IMR-90 (cell line): Measurements from ENCODE around the gene KLHL14.
"Not testable (repeated sequence)": the region's sequence is repeated elsewhere in the genome, so short reads cannot be mapped to it uniquely, and the experiment has no call there.

Experiments
- BHLHE40 ChIP-seq: fragments of 150-350 bp; IDR thresholded peaks from 2 replicates; pipeline ENCODE4 v1.6.1; 2016; ENCODE audit warnings: mild to moderate bottlenecking, low read depth, low read length
- CEBPB ChIP-seq: IDR thresholded peaks from 2 replicates; pipeline ENCODE4 v1.6.1; 2012; ENCODE audit warnings: low read depth, low read length, improper control_type of control experiment
- CHD1 ChIP-seq: IDR thresholded peaks from 2 replicates; pipeline ENCODE4 v1.6.1; 2012; ENCODE audit warnings: low read depth, low read length, improper control_type of control experiment
- FOS ChIP-seq: fragments of 150-350 bp; IDR thresholded peaks from 2 replicates; pipeline ENCODE4 v1.6.1; 2016; ENCODE audit warnings: low read depth, low read length
- MAFK ChIP-seq: IDR thresholded peaks from 2 replicates; pipeline ENCODE4 v1.6.1; 2012; ENCODE audit warnings: low read depth, low read length, improper control_type of control experiment
- MAZ ChIP-seq: IDR thresholded peaks from 2 replicates; pipeline ENCODE4 v1.6.1; 2012; ENCODE audit warnings: low read depth, mild to moderate bottlenecking, low read length, improper control_type of control experiment, moderate library complexity, borderline replicate concordance
- NFE2L2 ChIP-seq: fragments of 150-350 bp; IDR thresholded peaks from 2 replicates; pipeline ENCODE4 v1.6.1; 2016; ENCODE audit warnings: low read depth, mild to moderate bottlenecking, low read length
- POLR2A ChIP-seq: IDR thresholded peaks from 2 replicates; pipeline ENCODE4 v1.6.1; 2012; ENCODE audit warnings: mild to moderate bottlenecking, low read depth, low read length
- RAD21 ChIP-seq: IDR thresholded peaks from 2 replicates; pipeline ENCODE4 v1.6.1; 2012; ENCODE audit warnings: low read length, improper control_type of control experiment
- RCOR1 ChIP-seq: IDR thresholded peaks from 2 replicates; pipeline ENCODE4 v1.6.1; 2012; ENCODE audit warnings: mild to moderate bottlenecking, low read length, improper control_type of control experiment; ENCODE audit not compliant: insufficient replicate concordance
- RFX5 ChIP-seq: IDR thresholded peaks from 2 replicates; pipeline ENCODE4 v1.8.0; 2012; ENCODE audit warnings: low read depth, mild to moderate bottlenecking, low read length, moderate library complexity
- SMC3 ChIP-seq: fragments of 150-350 bp; IDR thresholded peaks from 2 replicates; pipeline ENCODE4 v1.6.1; 2016; ENCODE audit warnings: low read depth, mild to moderate bottlenecking, antibody characterized with exemption, low read length, moderate library complexity
- TF ChIP-seq, protein P1 (sequence below): fragments of 150-350 bp; IDR thresholded peaks from 2 replicates; pipeline ENCODE4 v1.6.1; 2016; ENCODE audit warnings: low read depth, mild to moderate bottlenecking, low read length, moderate library complexity, borderline replicate concordance
- TF ChIP-seq, protein P2 (sequence below): conservative IDR thresholded peaks from 2 replicates; pipeline ENCODE4 v1.5.1; 2012; ENCODE audit warnings: mild to moderate bottlenecking, low read depth, low read length, improper control_type of control experiment

DNA sequence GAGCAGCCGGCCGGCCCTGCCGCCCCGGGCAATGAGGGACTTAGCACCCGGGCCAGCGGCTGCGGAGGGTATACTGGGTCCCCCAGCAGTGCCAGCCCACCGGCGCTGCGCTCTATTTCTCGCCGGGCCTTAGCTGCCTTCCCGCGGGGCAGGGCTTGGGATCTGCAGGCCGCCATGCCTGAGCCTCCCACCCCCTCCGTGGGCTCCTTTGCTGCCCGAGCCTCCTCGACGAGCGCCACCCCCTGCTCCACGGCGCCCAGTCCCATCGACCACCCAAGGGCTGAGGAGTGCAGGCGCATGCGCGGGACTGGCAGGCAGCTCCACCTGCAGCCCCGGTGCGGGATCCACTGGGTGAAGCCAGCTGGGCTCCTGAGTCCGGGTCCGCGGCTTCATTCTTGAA, 21.8 kb upstream of the KLHL14 start:
- not testable (repeated sequence) for TF ChIP-seq FOS, RFX5, POLR2A, MAZ, RAD21, NFE2L2, CEBPB, RCOR1, BHLHE40, CHD1, MAFK, SMC3
- TF ChIP-seq, protein P1, sequence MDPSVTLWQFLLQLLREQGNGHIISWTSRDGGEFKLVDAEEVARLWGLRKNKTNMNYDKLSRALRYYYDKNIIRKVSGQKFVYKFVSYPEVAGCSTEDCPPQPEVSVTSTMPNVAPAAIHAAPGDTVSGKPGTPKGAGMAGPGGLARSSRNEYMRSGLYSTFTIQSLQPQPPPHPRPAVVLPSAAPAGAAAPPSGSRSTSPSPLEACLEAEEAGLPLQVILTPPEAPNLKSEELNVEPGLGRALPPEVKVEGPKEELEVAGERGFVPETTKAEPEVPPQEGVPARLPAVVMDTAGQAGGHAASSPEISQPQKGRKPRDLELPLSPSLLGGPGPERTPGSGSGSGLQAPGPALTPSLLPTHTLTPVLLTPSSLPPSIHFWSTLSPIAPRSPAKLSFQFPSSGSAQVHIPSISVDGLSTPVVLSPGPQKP, result not testable (repeated sequence)
- TF ChIP-seq, protein P2, sequence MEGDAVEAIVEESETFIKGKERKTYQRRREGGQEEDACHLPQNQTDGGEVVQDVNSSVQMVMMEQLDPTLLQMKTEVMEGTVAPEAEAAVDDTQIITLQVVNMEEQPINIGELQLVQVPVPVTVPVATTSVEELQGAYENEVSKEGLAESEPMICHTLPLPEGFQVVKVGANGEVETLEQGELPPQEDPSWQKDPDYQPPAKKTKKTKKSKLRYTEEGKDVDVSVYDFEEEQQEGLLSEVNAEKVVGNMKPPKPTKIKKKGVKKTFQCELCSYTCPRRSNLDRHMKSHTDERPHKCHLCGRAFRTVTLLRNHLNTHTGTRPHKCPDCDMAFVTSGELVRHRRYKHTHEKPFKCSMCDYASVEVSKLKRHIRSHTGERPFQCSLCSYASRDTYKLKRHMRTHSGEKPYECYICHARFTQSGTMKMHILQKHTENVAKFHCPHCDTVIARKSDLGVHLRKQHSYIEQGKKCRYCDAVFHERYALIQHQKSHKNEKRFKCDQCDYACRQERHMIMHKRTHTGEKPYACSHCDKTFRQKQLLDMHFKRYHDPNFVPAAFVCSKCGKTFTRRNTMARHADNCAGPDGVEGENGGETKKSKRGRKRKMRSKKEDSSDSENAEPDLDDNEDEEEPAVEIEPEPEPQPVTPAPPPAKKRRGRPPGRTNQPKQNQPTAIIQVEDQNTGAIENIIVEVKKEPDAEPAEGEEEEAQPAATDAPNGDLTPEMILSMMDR, result not testable (repeated sequence)
